Skeletal muscle tissue (tissue), 4 donors: ENCODE data around the gene MOB2. TPM values are rescaled to one million over a fixed set of nuclear protein-coding genes. Genes with fewer than 3 reads are reported as not detected.

ENCODE experiments used
- H3K27ac ChIP-seq: one replicate; pipeline ENCODE4 v1.7.0; 2013; ENCODE audit warnings: mild to moderate bottlenecking, low read depth, low read length, inconsistent platforms
- H3K27me3 ChIP-seq, 3 donors: one replicate each; pipeline ENCODE4 v1.7.0; 2013; ENCODE audit warnings: low read length in 3 of 3; ENCODE audit not compliant: control insufficient read depth in 3 of 3, insufficient read depth in 3 of 3
- H3K36me3 ChIP-seq, 3 donors: one replicate each; pipeline ENCODE4 v1.7.0; 2013; ENCODE audit warnings: low read length in 3 of 3; ENCODE audit not compliant: control insufficient read depth in 3 of 3, insufficient read depth in 3 of 3
- H3K4me1 ChIP-seq, 3 donors: one replicate each; pipeline ENCODE4 v1.7.0; 2013; ENCODE audit warnings: low read length in 3 of 3, mild to moderate bottlenecking in 3 of 3; ENCODE audit not compliant: control insufficient read depth in 3 of 3, insufficient read depth in 3 of 3
- H3K4me3 ChIP-seq, 3 donors: one replicate each; pipeline ENCODE4 v1.7.0; 2013; ENCODE audit warnings: low read length in 3 of 3
- H3K9ac ChIP-seq, 3 donors: one replicate each; pipeline ENCODE4 v1.7.0; 2013; ENCODE audit warnings: low read length in 3 of 3, mild to moderate bottlenecking in 3 of 3, moderate library complexity in 2 of 3, low read depth in 1 of 3
- H3K9me3 ChIP-seq, 3 donors: one replicate each; pipeline ENCODE4 v1.7.0; 2013; ENCODE audit warnings: low read length in 3 of 3; ENCODE audit not compliant: control insufficient read depth in 3 of 3
- total RNA-seq: library from RNA; depleted of rRNA; stranded (reverse); fragments of >200 nt; gene quantifications from one replicate; pipeline ENCODE4 v1.2.3, GENCODE V29; 2014
- donor health status: Osteomylitis.

The MOB2 gene
- total RNA-seq, 1 donor from 2014 or later = 18.3 TPM

GRCh38 chr11:1475841-1476240 is 10.7 kb downstream of the MOB2 start:
- peaks cover 9 to 16% (median 15%) of the 10 kb centered on the region in 3 donors for H3K4me1 ChIP-seq
- no peaks in the 10 kb centered on the region for H3K9me3 ChIP-seq
- no peaks in the 10 kb centered on the region for H3K27me3 ChIP-seq
- no peak overlapping the region for H3K4me3 ChIP-seq
- H3K27ac ChIP-seq = no peak overlapping the region
- H3K36me3 ChIP-seq = peaks cover 61 to 67% (median 63%) of the 10 kb centered on the region in 3 donors
- no peak overlapping the region for H3K9ac ChIP-seq

- H3K9me3 ChIP-seq = no peaks in the 10 kb centered on the region
- no peaks in the 10 kb centered on the region for H3K27me3 ChIP-seq
- no peak overlapping the region for H3K27ac ChIP-seq
- no peak overlapping the region for H3K9ac ChIP-seq
- H3K4me1 ChIP-seq = peaks cover 0 to 2% (median under 1%) of the 10 kb centered on the region in 3 donors
- no peak overlapping the region for H3K4me3 ChIP-seq
- peaks cover 60 to 70% (median 65%) of the 10 kb centered on the region in 3 donors for H3K36me3 ChIP-seq
Measured at GRCh38 chr11:1473786-1474185, 12.8 kb downstream of the MOB2 start.

- Histone ChIP-seq H3K27me3 (no peaks in the 10 kb centered on the region), H3K36me3 (peaks cover 54 to 67% (median 61%) of the 10 kb centered on the region in 3 donors)
Measured at GRCh38 chr11:1473011-1473628, 13.5 kb downstream of the MOB2 start.

GRCh38 chr11:1472180-1473005 is 14.2 kb downstream of the MOB2 start:
- H3K36me3 ChIP-seq = peaks cover 51 to 62% (median 58%) of the 10 kb centered on the region in 3 donors

More at GRCh38 chr11:1473011-1473628, 13.5 kb downstream of the MOB2 start:
- H3K9ac ChIP-seq = no peak overlapping the region
- no peaks in the 10 kb centered on the region for H3K9me3 ChIP-seq
- H3K4me3 ChIP-seq = no peak overlapping the region
- no peaks in the 10 kb centered on the region for H3K4me1 ChIP-seq
- H3K27ac ChIP-seq = no peak overlapping the region

GRCh38 chr11:1471736-1472135 is 14.8 kb downstream of the MOB2 start:
- no peaks in the 10 kb centered on the region for H3K27me3 ChIP-seq
- no peaks in the 10 kb centered on the region for H3K4me1 ChIP-seq

More at GRCh38 chr11:1472180-1473005, 14.2 kb downstream of the MOB2 start:
- Histone ChIP-seq H3K9me3 (no peaks in the 10 kb centered on the region), H3K4me3 (no peak overlapping the region), H3K9ac (no peak overlapping the region), H3K4me1 (no peaks in the 10 kb centered on the region), H3K27ac (no peak overlapping the region), H3K27me3 (no peaks in the 10 kb centered on the region)

GRCh38 chr11:1470681-1471611 is 15.6 kb downstream of the MOB2 start:
- Histone ChIP-seq H3K27ac (no peak overlapping the region), H3K4me3 (no peak overlapping the region), H3K9ac (no peak overlapping the region), H3K27me3 (no peaks in the 10 kb centered on the region), H3K4me1 (no peaks in the 10 kb centered on the region), H3K36me3 (peaks cover 46 to 55% (median 54%) of the 10 kb centered on the region in 3 donors), H3K9me3 (no peaks in the 10 kb centered on the region)

More at GRCh38 chr11:1471736-1472135, 14.8 kb downstream of the MOB2 start:
- H3K27ac ChIP-seq = no peak overlapping the region
- no peak overlapping the region for H3K9ac ChIP-seq
- H3K9me3 ChIP-seq = no peaks in the 10 kb centered on the region
- no peak overlapping the region for H3K4me3 ChIP-seq
- H3K36me3 ChIP-seq = peaks cover 47 to 60% (median 52%) of the 10 kb centered on the region in 3 donors

- H3K36me3 ChIP-seq = peaks cover 40 to 49% (median 49%) of the 10 kb centered on the region in 3 donors
Measured at GRCh38 chr11:1469911-1470680, 16.5 kb downstream of the MOB2 start.

GRCh38 chr11:1469287-1469910 is 17.2 kb downstream of the MOB2 start:
- Histone ChIP-seq H3K9me3 (no peaks in the 10 kb centered on the region), H3K27ac (no peak overlapping the region), H3K36me3 (peaks cover 38 to 50% (median 49%) of the 10 kb centered on the region in 3 donors), H3K27me3 (no peaks in the 10 kb centered on the region), H3K4me1 (no peaks in the 10 kb centered on the region), H3K9ac (no peak overlapping the region), H3K4me3 (no peak overlapping the region)

More at GRCh38 chr11:1469911-1470680, 16.5 kb downstream of the MOB2 start:
- Histone ChIP-seq H3K4me1 (no peaks in the 10 kb centered on the region), H3K9ac (no peak overlapping the region), H3K9me3 (no peaks in the 10 kb centered on the region), H3K27me3 (no peaks in the 10 kb centered on the region), H3K4me3 (no peak overlapping the region), H3K27ac (no peak overlapping the region)
